Measurements from ENCODE around the gene NTM.
A peak's percentile ranks its signal among the peaks of the same experiment; 100 is the strongest.
"Not testable (repeated sequence)": the region's sequence is repeated elsewhere in the genome, so short reads cannot be mapped to it uniquely, and the experiment has no call there.

The NTM gene

GRCh38 chr11:131465746-131466145 lies 95.3 kb downstream of the NTM start:
- no peak for DNase-seq

DNA sequence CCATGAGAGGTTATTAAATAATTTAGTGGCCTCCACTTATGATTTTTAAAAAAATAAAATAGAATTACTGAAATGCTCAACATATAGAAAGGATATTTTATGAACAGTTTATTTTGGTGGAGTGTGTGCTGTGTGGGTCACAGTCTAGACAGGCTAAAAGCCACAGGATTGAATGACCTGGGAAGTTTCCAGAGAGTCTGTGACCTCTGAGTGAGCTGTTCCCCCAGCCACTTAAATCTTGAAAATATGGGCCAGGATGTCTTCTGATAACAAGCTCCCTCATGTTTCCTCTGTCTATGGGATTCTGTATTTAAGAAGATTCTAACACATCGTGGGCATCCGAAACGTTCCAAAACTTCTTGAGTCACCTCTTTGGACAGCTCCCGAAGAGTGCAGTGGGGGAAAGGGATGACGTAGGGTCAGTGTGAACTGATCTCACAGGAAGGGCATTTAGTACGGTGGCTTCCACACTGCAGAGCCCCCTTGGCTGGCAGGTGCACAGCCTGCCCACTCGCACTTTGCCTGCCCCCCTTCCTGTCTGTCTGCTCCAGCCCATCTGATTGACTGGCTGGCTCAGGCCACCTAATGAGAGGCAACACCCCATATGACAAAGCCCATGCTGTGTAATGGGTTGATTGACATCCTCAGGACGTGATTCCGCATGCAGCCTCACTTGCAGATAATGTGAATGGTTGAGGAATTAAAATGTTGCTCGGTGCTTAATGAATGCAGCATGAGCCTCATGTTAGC lies 97.4 kb downstream of the NTM start:
- no peak for DNase-seq

- no peak for DNase-seq
Measured at GRCh38 chr11:131468565-131468964, 98.2 kb downstream of the NTM start.

DNA sequence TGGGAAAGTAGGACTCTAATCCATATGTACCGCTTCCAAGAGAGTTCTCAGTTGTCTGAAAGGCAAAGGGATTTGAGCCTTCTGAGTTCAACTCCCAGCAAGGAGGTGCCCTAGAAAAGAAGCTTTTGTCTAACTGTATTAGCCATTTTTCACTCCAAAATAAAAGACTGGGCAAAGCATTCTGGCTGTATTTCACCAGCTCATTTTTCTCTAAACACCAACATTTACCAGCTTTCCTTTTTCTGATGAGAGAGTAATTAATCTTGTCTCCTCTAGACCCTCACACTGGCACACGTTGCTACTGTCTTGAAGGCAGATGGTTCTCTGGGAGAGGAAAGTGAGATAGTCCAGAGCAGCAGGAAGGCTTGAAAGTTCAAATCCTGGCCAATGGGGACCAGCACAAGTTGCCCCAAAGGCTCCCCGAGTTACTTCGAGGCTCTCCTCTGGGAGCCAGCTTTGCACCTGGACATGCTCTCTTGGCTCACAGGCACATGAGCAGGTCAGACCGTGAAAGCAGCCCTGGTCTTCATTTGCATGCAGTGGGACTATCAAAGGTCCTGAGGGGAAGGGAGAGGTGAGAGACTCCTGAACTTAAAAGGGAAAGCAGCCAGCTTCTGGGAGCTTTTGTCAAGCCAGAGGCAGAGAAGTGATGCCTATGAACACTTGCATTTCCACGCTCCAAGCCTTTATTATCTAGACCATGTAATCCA lies 100.0 kb downstream of the NTM start:
- no peak for DNase-seq

- no peak for DNase-seq
Measured at GRCh38 chr11:131471976-131472375, 101.6 kb downstream of the NTM start.

- DNase-seq: no peak
Measured at GRCh38 chr11:131474947-131475346, 104.5 kb downstream of the NTM start.

DNA sequence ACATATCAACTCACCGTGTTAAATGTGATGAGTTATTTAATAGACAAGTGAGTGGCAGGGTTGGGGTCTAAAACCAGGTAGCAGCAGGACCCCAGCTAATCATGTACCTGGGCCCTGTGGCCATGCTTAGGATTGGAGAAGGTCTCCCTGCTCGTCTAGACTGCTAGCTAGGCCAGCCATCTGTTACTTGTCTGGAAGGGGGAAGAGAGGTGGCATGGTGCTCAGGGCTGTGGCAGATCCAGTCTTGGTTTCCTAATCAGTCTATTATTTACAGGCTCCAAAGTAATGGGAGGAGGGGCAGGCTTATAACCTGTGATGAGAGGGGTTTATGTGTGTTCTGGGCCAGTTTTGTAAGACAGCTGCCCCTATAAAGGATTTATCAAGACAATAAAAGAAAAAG lies 105.9 kb downstream of the NTM start:
- DNase-seq: no peak

DNA sequence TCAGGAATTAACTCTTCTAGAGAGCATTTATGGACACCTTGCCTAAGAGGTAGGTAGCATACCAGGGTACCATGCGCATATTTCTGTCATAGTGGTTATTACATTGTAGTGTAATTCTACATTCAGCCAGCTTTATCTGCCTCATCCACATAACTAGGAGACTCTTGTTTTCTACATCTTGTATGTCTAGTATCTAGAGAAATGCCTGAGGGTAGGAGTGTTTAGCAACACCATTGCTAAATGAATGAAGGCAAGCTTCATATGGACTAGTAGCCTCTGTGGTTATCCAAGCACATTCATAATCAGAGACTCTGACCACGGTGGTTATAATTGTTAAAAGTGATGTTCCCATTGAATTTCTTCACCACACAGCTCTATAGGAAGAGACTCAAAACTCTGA lies 107.9 kb downstream of the NTM start:
- DNase-seq: no peak

DNA sequence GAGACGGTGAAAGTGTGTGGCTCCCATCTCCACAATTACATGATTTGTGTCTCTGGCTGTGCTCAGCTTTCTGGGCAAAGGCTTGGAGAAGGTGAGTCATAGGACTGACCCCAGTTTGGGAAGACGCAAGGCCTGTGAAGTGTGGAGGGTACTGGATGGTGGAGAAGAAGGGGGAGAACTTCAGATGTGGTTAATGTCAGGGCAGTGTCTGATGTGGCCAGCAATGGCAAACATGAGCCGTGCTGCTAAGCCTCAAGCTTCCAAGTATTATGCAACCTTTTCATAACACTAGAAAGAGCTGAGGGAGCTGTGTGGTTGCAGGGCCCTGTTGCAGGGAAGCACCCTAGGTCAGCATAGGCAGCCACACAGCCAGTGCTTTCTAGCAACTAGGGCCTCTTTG lies 110.9 kb downstream of the NTM start:
- DNase-seq: no peak

DNA sequence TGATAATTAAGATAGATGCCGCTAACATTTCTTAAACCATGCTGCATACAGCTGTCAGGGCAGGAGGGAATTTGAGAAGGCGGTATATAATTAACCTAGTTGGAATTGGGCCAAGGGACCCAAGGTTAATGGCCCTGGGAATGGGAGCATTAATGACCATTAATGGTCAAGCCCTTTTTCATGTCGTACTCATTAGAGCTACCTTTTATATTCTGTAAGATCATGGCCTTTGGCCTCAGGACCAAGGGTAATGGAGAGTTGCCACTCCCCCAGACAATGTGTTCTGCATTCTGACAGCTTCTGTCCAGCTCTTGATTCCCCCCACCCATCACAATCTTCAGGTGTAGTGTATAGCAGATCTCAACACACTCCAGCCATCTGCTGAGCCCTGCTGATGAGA lies 111.6 kb downstream of the NTM start:
- DNase-seq: no peak

DNA sequence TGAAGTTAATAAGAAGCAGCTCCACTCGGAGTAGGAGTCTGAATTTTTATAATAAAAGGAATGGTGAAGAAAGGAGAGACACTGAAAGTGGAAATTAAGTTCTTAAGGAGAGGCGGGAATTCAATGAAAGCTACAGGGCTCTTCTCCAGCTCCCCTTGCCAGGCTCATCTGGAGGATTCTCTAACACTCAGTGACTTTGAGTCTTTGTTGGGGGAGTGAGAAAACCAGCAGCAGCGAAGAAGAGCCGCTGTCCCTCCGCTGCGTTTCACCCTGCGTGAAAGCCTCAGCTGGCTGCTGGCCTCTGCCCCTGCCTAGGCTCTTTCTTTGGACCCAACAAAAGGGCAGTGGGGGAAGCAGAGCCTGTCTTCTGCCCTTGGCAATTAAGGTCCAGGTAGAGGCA lies 113.0 kb downstream of the NTM start:
- no peak for DNase-seq

GRCh38 chr11:131483877-131484276 lies 113.5 kb downstream of the NTM start:
- DNase-seq: no peak

- no peak for DNase-seq
Measured at GRCh38 chr11:131486100-131486499, 115.7 kb downstream of the NTM start.

- DNase-seq: no peak
Measured at GRCh38 chr11:131486937-131487635, 116.7 kb downstream of the NTM start.

- no peak for DNase-seq
Measured at GRCh38 chr11:131488238-131488637, 117.8 kb downstream of the NTM start.

DNA sequence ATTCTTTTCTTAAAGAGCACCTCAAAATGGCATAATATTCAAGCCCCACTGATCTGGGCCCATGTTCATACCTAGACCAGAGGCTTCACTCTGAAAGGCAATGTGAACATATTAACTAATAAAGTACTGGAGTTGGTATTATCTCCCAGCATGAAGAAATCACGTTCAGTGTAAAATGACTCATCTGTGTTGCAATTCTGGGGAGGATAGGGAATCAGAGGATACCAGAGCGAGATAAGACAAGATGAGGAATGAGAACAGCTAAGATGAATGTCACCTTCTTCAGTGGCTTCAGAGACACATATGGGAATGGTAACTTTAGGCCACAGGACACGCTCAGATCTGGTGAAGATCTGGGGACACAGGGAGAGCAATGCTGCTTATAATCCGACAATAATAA lies 121.1 kb downstream of the NTM start:
- no peak for DNase-seq

GRCh38 chr11:131495423-131495822 lies 125.0 kb downstream of the NTM start:
- DNase-seq: peak; percentile 79

- DNase-seq: not testable (repeated sequence)
Measured at GRCh38 chr11:131497686-131498085, 127.3 kb downstream of the NTM start.

GRCh38 chr11:131498631-131499160 lies 128.3 kb downstream of the NTM start:
- no peak for DNase-seq

GRCh38 chr11:131499199-131499598 lies 128.8 kb downstream of the NTM start:
- no peak for DNase-seq

DNA sequence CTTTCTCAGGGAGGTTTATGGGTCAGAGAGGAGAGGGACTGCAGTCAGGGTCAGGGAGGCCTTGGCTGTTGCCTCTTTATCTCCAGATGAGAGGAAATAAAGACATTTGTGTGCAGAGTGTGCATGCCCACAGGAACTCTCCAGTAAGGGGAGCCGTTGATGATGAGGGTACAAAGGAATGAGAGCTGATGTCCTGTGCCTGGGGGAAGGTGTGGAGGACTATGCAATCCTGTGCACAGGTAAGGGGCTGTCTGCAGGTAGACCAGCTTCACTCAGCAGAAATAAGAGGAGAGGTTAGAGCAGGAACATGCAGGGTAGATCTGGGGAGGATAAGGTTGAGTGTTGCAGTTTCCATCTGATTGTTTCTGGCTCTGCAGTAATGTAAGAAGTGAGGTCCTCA lies 132.6 kb downstream of the NTM start:
- DNase-seq: no peak

DNA sequence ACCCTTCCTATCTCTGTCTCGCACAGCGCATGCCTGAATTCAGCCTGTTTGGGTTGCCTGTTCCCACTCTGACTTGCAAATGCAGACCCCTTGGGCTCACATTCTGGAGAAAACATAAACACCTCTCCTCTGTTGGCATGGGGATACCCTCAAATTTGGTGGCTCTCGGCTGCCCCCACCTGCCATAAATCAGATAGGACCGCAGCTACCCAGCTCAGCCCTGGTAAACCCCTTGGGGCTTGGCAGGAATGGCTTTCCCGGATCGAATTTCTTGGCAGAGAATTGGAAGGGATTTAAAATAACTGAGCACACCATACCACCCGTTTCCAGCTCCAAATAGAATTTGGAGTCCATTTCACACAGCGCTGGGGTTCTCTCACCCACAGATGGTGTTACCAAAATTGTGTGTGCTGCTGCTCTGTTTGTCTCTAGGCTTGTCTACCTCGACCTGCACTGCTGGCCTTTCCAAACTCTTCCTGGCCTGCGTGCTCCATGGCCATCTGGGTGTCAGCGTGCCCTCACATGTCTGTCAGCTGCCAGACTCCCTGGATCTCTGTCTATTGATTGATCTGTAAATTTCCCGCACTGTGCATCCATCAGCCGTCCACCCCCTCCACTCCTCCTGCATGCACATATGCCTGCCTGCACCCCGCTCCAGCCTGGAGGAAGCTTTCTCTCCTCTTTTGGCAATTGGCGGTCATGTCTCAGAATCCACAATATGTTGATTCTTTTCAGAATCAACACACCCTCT lies 134.0 kb downstream of the NTM start:
- peak; percentile 48 for DNase-seq

- no peak for DNase-seq
Measured at GRCh38 chr11:131506348-131506747, 135.9 kb downstream of the NTM start.
